ENCODE results near the gene L3MBTL4.

L3MBTL4 gene

GRCh38 chr18:6341303-6341702, 73.4 kb downstream of the L3MBTL4 start:
- Histone ChIP-seq H3K4me3 (ENCODE audit: low read depth in 1 of 5, low read length in 5 of 5) (no peak overlapping the region), H3K36me3 (ENCODE audit: control insufficient read depth in 5 of 5, insufficient read depth in 5 of 5, low read length in 5 of 5) (no peaks in the 10 kb centered on the region), H3K9me3 (ENCODE audit: control insufficient read depth in 5 of 5, low read length in 5 of 5) (peaks cover 2 to 16% (median 12%) of the 10 kb centered on the region in 5 donors), H3K27me3 (ENCODE audit: control insufficient read depth in 5 of 5, insufficient read depth in 4 of 5, low read length in 5 of 5) (no peaks in the 10 kb centered on the region), H3K4me1 (ENCODE audit: control insufficient read depth in 5 of 5, insufficient read depth in 5 of 5, low read length in 5 of 5) (no peaks in the 10 kb centered on the region), H3K27ac (ENCODE audit: low read depth, low read length) (no peak overlapping the region), H3K9ac (ENCODE audit: low read length in 5 of 5) (no peak overlapping the region)

DNA sequence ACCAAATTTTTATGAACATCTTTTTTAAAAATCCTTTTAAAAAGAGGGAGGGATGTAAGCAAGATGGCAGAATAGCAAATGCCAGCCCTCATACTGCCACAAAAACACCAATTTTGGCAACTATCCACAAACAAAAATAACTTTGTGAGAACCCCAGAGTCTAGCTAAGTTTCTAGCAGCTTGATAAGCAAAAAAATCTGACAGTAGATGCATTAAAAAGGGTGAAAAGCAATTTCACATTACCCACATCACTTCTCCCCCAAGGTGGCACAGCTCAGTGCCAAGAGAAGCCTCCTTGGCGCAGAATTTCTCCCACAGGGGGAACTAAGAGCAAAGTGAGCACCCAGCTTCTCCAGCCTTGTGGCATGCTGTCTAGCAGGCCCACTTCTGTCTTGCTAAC, 74.6 kb downstream of the L3MBTL4 start:
- peaks cover 2 to 16% (median 12%) of the 10 kb centered on the region in 5 donors for H3K9me3 ChIP-seq (ENCODE audit: control insufficient read depth in 5 of 5, low read length in 5 of 5)
- H3K4me3 ChIP-seq (ENCODE audit: low read depth in 1 of 5, low read length in 5 of 5): no peak overlapping the region
- H3K27ac ChIP-seq (ENCODE audit: low read depth, low read length): no peak overlapping the region
- H3K27me3 ChIP-seq (ENCODE audit: control insufficient read depth in 5 of 5, insufficient read depth in 4 of 5, low read length in 5 of 5): no peaks in the 10 kb centered on the region
- no peak overlapping the region for H3K9ac ChIP-seq (ENCODE audit: low read length in 5 of 5)
- H3K36me3 ChIP-seq (ENCODE audit: control insufficient read depth in 5 of 5, insufficient read depth in 5 of 5, low read length in 5 of 5): no peaks in the 10 kb centered on the region
- H3K4me1 ChIP-seq (ENCODE audit: control insufficient read depth in 5 of 5, insufficient read depth in 5 of 5, low read length in 5 of 5): no peaks in the 10 kb centered on the region

GRCh38 chr18:6336239-6336638, 78.5 kb downstream of the L3MBTL4 start:
- no peak overlapping the region for H3K4me3 ChIP-seq (ENCODE audit: low read depth in 1 of 5, low read length in 5 of 5)

GRCh38 chr18:6333981-6334380, 80.7 kb downstream of the L3MBTL4 start:
- Histone ChIP-seq H3K36me3 (ENCODE audit: control insufficient read depth in 5 of 5, insufficient read depth in 5 of 5, low read length in 5 of 5) (no peaks in the 10 kb centered on the region), H3K4me3 (ENCODE audit: low read depth in 1 of 5, low read length in 5 of 5) (no peak overlapping the region), H3K9me3 (ENCODE audit: control insufficient read depth in 5 of 5, low read length in 5 of 5) (peaks cover 0 to 5% (median 0%) of the 10 kb centered on the region in 5 donors), H3K4me1 (ENCODE audit: control insufficient read depth in 5 of 5, insufficient read depth in 5 of 5, low read length in 5 of 5) (no peaks in the 10 kb centered on the region), H3K27me3 (ENCODE audit: control insufficient read depth in 5 of 5, insufficient read depth in 4 of 5, low read length in 5 of 5) (no peaks in the 10 kb centered on the region), H3K27ac (ENCODE audit: low read depth, low read length) (no peak overlapping the region), H3K9ac (ENCODE audit: low read length in 5 of 5) (no peak overlapping the region)

More at GRCh38 chr18:6336239-6336638, 78.5 kb downstream of the L3MBTL4 start:
- Histone ChIP-seq H3K27ac (ENCODE audit: low read depth, low read length) (no peak overlapping the region), H3K4me1 (ENCODE audit: control insufficient read depth in 5 of 5, insufficient read depth in 5 of 5, low read length in 5 of 5) (no peaks in the 10 kb centered on the region), H3K9me3 (ENCODE audit: control insufficient read depth in 5 of 5, low read length in 5 of 5) (peaks cover 0 to 9% (median 8%) of the 10 kb centered on the region in 5 donors), H3K9ac (ENCODE audit: low read length in 5 of 5) (no peak overlapping the region), H3K36me3 (ENCODE audit: control insufficient read depth in 5 of 5, insufficient read depth in 5 of 5, low read length in 5 of 5) (no peaks in the 10 kb centered on the region), H3K27me3 (ENCODE audit: control insufficient read depth in 5 of 5, insufficient read depth in 4 of 5, low read length in 5 of 5) (no peaks in the 10 kb centered on the region)

DNA sequence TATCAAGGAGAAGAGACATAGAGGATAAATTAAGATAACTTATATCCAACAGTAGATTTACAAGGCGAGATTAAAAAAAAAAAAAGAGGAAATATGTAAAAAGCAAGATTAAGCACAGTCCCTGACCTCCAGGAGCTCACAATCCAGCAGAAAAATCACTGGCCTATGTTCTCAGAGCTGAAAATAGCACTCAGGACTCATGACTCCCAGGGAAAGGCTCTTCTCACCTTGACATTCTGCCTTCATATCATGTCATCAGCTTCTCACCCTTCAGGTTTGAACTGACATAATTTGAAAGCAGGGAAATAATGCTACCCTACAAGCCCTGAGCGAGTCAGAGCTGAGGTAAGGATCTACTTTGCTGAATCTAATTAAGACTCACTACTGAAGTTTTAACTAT, 82.8 kb downstream of the L3MBTL4 start:
- Histone ChIP-seq H3K27ac (ENCODE audit: low read depth, low read length) (no peak overlapping the region), H3K4me1 (ENCODE audit: control insufficient read depth in 5 of 5, insufficient read depth in 5 of 5, low read length in 5 of 5) (peaks cover 0 to 10% (median 5%) of the 10 kb centered on the region in 5 donors), H3K27me3 (ENCODE audit: control insufficient read depth in 5 of 5, insufficient read depth in 4 of 5, low read length in 5 of 5) (no peaks in the 10 kb centered on the region), H3K9ac (ENCODE audit: low read length in 5 of 5) (no peak overlapping the region), H3K36me3 (ENCODE audit: control insufficient read depth in 5 of 5, insufficient read depth in 5 of 5, low read length in 5 of 5) (no peaks in the 10 kb centered on the region), H3K9me3 (ENCODE audit: control insufficient read depth in 5 of 5, low read length in 5 of 5) (peaks cover 0 to 5% (median 0%) of the 10 kb centered on the region in 5 donors), H3K4me3 (ENCODE audit: low read depth in 1 of 5, low read length in 5 of 5) (no peak overlapping the region)

GRCh38 chr18:6330786-6331185, 83.9 kb downstream of the L3MBTL4 start:
- peaks cover 0 to 10% (median 5%) of the 10 kb centered on the region in 5 donors for H3K4me1 ChIP-seq (ENCODE audit: control insufficient read depth in 5 of 5, insufficient read depth in 5 of 5, low read length in 5 of 5)

DNA sequence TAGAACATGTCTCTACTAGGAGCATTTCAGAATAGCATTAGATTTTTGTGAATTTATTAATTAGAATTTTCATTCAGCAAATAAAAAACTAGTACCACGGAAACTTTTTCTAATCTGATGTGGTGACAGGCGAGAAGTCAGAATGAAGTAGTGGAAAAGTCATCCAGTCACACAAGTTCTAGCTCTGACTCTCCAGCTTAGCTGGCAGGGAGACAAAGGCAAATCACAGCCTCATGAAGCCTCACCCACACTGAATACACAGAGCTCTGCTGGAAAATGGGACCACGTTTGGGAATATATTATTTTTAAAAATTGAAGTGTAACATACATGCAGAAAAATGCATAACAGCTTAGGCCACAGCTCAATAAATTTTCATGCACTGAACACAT, 86.1 kb downstream of the L3MBTL4 start:
- H3K27ac ChIP-seq (ENCODE audit: low read depth, low read length): peak overlapping the region; percentile 39
- no peaks in the 10 kb centered on the region for H3K27me3 ChIP-seq (ENCODE audit: control insufficient read depth in 5 of 5, insufficient read depth in 4 of 5, low read length in 5 of 5)
- peaks cover 0 to 10% (median 5%) of the 10 kb centered on the region in 5 donors for H3K4me1 ChIP-seq (ENCODE audit: control insufficient read depth in 5 of 5, insufficient read depth in 5 of 5, low read length in 5 of 5)
- H3K4me3 ChIP-seq (ENCODE audit: low read depth in 1 of 5, low read length in 5 of 5): no peak overlapping the region
- H3K9ac ChIP-seq (ENCODE audit: low read length in 5 of 5): no peak overlapping the region
- H3K9me3 ChIP-seq (ENCODE audit: control insufficient read depth in 5 of 5, low read length in 5 of 5): peaks cover 0 to 14% (median 8%) of the 10 kb centered on the region in 5 donors
- peaks cover 0 to 3% (median 0%) of the 10 kb centered on the region in 5 donors for H3K36me3 ChIP-seq (ENCODE audit: control insufficient read depth in 5 of 5, insufficient read depth in 5 of 5, low read length in 5 of 5)

More at GRCh38 chr18:6330786-6331185, 83.9 kb downstream of the L3MBTL4 start:
- H3K4me3 ChIP-seq (ENCODE audit: low read depth in 1 of 5, low read length in 5 of 5): no peak overlapping the region
- no peak overlapping the region for H3K9ac ChIP-seq (ENCODE audit: low read length in 5 of 5)
- H3K9me3 ChIP-seq (ENCODE audit: control insufficient read depth in 5 of 5, low read length in 5 of 5): peaks cover 0 to 5% (median 0%) of the 10 kb centered on the region in 5 donors
- H3K27me3 ChIP-seq (ENCODE audit: control insufficient read depth in 5 of 5, insufficient read depth in 4 of 5, low read length in 5 of 5): no peaks in the 10 kb centered on the region
- H3K36me3 ChIP-seq (ENCODE audit: control insufficient read depth in 5 of 5, insufficient read depth in 5 of 5, low read length in 5 of 5): no peaks in the 10 kb centered on the region
- H3K27ac ChIP-seq (ENCODE audit: low read depth, low read length): no peak overlapping the region

DNA sequence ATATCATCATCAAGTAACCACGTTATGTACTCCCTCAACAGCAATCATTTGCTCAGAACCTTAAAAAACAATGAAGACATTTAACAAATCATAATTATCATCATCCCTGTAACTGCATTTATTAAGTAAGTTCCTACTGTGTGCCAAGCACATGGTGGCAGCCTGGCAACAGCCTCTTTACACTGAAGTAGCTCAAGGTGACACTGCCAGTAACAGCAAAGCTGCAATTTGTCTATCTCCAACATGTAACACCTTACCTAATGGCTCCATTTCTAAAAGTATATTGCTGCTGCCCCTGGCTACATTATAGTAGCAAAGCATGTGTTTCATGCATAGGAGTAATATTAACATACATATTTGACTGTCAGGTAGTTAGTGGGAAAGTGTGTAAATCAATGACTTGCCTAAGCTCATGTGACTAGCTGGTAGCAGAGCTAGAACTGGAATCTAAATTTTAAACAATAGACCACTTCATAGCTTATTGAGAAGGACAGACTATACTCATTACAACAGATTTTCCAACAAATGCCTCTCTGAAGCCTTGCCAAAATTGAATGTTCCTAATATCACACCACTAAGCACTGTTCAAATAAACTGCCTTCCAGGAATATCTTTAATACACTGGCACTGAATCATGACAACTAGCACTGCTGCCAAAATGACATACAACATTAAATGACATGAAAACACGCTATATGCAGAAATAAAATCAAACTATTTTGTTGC, 86.7 kb downstream of the L3MBTL4 start:
- peaks cover 2 to 18% (median 11%) of the 10 kb centered on the region in 5 donors for H3K9me3 ChIP-seq (ENCODE audit: control insufficient read depth in 5 of 5, low read length in 5 of 5)
- H3K27me3 ChIP-seq (ENCODE audit: control insufficient read depth in 5 of 5, insufficient read depth in 4 of 5, low read length in 5 of 5): no peaks in the 10 kb centered on the region
- no peak overlapping the region for H3K4me3 ChIP-seq (ENCODE audit: low read depth in 1 of 5, low read length in 5 of 5)
- H3K9ac ChIP-seq (ENCODE audit: low read length in 5 of 5): peak overlapping the region in 1 of 5 donors; percentile 37
- peaks cover 0 to 10% (median 5%) of the 10 kb centered on the region in 5 donors for H3K4me1 ChIP-seq (ENCODE audit: control insufficient read depth in 5 of 5, insufficient read depth in 5 of 5, low read length in 5 of 5)
- peaks cover 0 to 3% (median 0%) of the 10 kb centered on the region in 5 donors for H3K36me3 ChIP-seq (ENCODE audit: control insufficient read depth in 5 of 5, insufficient read depth in 5 of 5, low read length in 5 of 5)
- peak overlapping the region; percentile 39 for H3K27ac ChIP-seq (ENCODE audit: low read depth, low read length)

DNA sequence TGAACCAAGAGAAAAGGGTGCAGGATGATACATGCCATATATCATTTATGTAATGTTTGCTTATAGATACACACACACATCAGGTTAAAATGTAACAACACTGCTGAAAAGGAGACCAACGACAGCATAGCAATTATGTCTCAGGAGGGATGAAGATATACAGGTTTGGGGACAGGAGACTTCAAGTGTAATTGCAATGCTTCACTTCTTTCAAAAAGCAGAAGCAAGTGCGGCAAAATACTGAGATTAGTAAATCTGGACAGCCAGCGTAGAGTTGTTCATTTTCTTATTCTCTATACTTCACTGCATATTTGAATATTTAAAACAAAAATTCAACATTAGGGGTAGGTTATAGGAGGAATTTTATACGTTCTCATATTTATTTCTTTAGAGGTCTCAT, 87.2 kb downstream of the L3MBTL4 start:
- peaks cover 2 to 18% (median 11%) of the 10 kb centered on the region in 5 donors for H3K9me3 ChIP-seq (ENCODE audit: control insufficient read depth in 5 of 5, low read length in 5 of 5)
- no peak overlapping the region for H3K4me3 ChIP-seq (ENCODE audit: low read depth in 1 of 5, low read length in 5 of 5)
- no peak overlapping the region for H3K27ac ChIP-seq (ENCODE audit: low read depth, low read length)
- peaks cover 0 to 10% (median 5%) of the 10 kb centered on the region in 5 donors for H3K4me1 ChIP-seq (ENCODE audit: control insufficient read depth in 5 of 5, insufficient read depth in 5 of 5, low read length in 5 of 5)
- peaks cover 0 to 3% (median 0%) of the 10 kb centered on the region in 5 donors for H3K36me3 ChIP-seq (ENCODE audit: control insufficient read depth in 5 of 5, insufficient read depth in 5 of 5, low read length in 5 of 5)
- H3K27me3 ChIP-seq (ENCODE audit: control insufficient read depth in 5 of 5, insufficient read depth in 4 of 5, low read length in 5 of 5): no peaks in the 10 kb centered on the region
- H3K9ac ChIP-seq (ENCODE audit: low read length in 5 of 5): no peak overlapping the region

DNA sequence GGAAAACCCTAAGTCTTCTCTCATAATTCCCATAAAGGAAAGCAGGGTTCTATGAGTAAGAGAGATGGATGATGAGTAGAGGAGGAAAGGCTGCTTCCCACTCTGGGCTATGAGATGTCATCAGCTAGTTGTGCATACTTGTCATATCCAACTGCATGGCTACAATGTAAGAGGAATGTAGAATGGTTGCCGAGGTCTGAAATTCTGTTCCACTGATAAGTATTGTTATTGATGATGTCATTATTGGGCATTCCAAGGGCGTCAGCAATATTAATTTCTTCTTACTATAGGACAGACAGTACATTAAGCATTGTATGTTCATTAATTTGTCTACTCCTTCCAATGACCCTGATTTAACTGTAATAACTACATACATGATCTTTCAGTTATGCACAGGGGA, 88.1 kb downstream of the L3MBTL4 start:
- Histone ChIP-seq H3K4me1 (ENCODE audit: control insufficient read depth in 5 of 5, insufficient read depth in 5 of 5, low read length in 5 of 5) (peaks cover 0 to 10% (median 5%) of the 10 kb centered on the region in 5 donors), H3K36me3 (ENCODE audit: control insufficient read depth in 5 of 5, insufficient read depth in 5 of 5, low read length in 5 of 5) (peaks cover 0 to 3% (median 0%) of the 10 kb centered on the region in 5 donors), H3K4me3 (ENCODE audit: low read depth in 1 of 5, low read length in 5 of 5) (no peak overlapping the region), H3K9ac (ENCODE audit: low read length in 5 of 5) (no peak overlapping the region), H3K27me3 (ENCODE audit: control insufficient read depth in 5 of 5, insufficient read depth in 4 of 5, low read length in 5 of 5) (no peaks in the 10 kb centered on the region), H3K27ac (ENCODE audit: low read depth, low read length) (no peak overlapping the region), H3K9me3 (ENCODE audit: control insufficient read depth in 5 of 5, low read length in 5 of 5) (peaks cover 2 to 19% (median 11%) of the 10 kb centered on the region in 5 donors)
